Skeletal muscle cell (primary cell): ENCODE data around the gene LAMA4.
"Not testable (repeated sequence)": the region's sequence is repeated elsewhere in the genome, so short reads cannot be mapped to it uniquely, and the experiment has no call there.

ENCODE experiments used
- DNase-seq: peaks from one replicate; pipeline ENCODE4 v3.0.0-alpha.2; 2010; ENCODE audit warnings: low read depth
- H3K4me3 ChIP-seq: 2 replicates; pipeline ENCODE4 v1.5.1; 2011; ENCODE audit warnings: low read depth, mild to moderate bottlenecking, control low read depth, low read length, moderate library complexity

The LAMA4 gene

DNA sequence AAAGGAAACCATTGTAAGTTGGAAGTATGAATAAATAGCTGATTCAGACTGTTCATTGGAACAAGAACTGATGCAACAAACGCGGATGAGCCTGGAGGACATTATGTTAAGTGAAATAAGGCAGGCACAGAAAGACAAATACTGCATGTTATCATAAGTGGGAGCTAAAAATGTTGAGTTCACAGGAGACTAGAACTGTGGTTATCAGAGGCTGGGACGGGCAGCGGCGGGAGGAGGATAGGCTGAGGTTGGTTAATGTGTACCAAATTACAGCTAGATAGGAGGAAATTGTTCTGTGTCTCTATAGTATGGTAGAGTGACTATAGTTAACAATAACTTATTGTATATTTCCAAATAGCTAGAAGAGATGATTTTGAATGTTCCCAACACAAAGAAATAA is 126.2 kb downstream of the LAMA4 start:
- no peak for DNase-seq
- no peak overlapping the region for H3K4me3 ChIP-seq

DNA sequence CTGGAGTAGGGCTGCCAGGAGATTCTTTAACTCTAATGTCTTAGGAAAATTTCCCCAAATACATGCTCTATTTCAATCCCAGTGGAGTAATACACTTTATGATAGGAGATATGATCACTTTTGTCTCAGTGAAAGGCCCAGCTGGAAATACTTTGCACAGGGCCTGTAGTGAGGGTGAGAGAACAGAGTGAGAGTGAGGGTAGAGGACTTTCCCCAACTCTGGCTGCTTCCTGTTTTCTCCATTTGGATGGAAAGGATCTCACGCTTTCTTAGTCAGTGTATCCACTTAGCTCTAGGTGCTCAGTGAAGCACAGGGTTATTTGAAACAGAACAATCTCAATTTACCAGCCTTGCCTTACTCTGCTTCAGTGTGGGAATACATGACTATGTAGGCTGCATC is 130.4 kb downstream of the LAMA4 start:
- DNase-seq: no peak

DNA sequence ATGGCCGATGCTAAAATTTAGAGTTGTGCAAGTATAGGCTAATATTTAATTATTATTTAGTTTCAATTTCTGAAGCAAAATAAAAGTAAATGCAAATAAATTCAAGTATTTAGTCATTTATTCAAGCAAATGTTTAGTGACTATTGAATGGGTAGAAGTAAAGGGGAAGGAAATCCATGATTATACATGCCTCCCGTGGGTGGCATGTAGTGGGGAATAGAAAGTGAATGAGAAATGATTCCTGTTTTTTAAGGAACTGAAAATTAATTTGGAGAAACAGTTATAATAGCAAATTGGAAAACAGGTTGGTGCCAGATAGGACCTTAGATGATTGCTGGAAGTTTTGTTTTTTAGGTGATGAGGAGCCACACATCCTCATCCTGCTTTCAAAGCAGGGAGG is 131.6 kb downstream of the LAMA4 start:
- no peak overlapping the region for H3K4me3 ChIP-seq
- DNase-seq: no peak

More for the DNA sequence above, 130.4 kb downstream of the LAMA4 start:
- H3K4me3 ChIP-seq: no peak overlapping the region

DNA sequence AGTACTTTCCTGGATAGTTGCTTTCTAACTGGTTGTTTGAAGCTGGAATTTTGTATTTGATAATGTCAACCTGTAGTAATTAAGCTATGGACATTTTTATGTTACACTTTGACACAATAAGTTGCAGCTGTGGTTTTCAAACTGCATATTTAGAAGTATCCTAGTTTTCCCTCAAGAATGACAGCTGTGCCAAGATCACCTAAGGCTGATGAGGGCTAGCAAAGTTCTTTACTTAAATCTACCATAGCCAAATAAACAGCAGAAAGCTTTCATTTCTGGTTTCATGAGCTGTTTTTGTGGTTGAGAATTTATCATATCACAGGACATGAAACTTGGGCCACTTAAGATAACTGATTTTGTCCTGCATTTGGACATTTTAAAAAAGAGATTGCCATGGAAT is 136.3 kb downstream of the LAMA4 start:
- no peak for DNase-seq
- no peak overlapping the region for H3K4me3 ChIP-seq

DNA sequence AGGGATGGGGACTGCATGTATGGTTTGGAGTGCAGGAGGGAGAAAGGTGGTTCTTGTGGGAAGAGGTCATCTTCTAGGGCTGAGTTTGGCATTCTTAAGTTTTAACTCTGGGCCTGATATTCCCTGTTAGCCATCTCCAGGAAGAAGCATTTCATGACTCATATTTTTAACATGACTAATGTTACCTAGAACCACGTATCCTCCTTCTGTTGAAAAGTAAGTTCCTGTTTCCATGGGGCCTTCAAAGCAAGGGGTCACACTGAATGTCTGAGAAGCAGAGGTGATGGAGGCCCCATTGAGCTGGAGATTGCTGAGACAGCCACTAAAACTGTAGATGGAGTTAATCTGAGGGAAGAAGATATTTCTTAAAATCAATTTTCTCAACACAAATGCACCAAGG is 136.8 kb downstream of the LAMA4 start:
- DNase-seq: no peak
- H3K4me3 ChIP-seq: no peak overlapping the region

DNA sequence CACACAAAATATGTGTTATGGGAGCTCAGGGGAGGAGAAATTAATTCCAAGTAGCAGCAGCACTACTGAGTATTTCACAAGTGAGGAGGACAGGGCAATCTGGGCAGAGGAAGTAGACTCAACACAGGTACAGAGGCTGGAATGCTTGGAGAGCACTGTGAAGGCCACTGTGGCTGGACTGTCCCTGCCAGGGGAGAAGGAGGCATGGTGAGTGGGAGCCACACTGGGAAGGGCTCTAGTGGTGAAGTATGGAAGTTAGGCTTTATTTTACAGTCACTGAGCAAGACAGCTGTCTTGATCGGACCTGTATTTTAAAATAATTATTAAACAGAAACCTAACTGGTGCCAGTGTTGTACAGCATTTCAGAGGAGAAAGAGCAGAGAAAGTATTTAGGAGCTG is 138.1 kb downstream of the LAMA4 start:
- H3K4me3 ChIP-seq: no peak overlapping the region
- no peak for DNase-seq

DNA sequence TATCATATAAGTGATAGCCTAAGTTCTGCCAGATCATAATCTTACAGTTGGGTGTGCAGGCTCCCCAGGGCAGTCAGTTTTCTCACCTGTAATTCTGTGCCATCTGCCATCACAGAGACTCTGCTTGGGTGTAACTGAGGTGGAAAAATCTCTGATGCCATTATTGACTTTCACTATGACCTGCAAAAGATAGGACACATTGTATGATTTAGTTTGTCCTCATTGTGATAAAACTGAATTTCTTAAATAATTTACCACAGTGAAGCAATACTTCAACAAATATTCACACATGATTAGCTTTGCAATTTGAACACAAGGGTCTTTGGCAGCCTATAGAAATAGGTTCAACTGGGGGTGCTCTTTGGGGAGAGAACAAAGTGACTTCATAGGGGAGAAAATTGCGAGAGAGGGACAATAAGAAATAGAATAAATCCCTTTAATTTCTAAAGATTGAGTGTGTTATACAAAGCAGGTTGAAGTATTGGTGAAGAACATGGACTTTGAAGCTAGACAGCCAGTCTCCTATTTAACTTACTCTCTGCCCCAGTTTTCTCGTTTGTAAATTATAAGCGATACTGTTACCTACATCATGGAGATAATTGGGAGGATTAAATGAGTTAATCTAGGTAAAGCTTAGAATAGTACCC is 139.7 kb downstream of the LAMA4 start:
- H3K4me3 ChIP-seq: no peak overlapping the region
- no peak for DNase-seq

DNA sequence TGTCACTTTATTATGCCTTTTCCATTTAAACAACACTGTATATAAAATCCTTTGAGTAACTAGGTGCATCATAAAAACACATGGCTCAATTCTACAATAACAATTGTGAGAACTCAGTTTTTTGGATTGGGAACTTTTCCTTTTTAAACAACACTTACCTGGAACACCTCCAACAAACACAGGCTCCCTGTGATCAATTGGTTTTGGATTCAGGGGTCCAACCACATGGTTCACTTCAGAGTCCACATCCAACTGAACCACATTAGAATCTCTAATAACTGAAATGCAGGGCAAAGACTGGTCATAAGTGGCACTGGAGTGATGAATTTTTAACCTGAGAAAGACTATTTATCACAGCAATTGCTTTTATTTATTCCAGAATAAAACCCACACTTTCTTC is 140.4 kb downstream of the LAMA4 start:
- no peak overlapping the region for H3K4me3 ChIP-seq
- DNase-seq: no peak

DNA sequence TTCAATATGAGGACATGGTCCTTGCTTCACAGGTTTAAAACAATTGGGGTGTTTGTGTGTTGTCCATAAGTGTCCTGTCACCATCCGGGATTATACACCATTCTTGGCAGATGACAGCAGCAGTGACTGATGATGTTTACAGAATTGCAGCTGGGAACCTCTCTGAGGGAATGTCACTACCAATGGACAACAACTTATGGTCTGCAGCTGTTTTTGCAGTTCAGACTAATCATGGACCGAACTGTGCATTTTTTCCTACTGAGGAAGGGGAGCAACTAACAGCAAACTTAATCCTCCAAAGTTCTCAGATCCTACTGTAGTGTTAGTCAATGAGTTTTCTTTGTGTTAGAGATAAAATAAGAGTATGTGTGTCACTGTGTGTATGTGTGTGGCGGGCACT is 140.9 kb downstream of the LAMA4 start:
- no peak for DNase-seq

DNA sequence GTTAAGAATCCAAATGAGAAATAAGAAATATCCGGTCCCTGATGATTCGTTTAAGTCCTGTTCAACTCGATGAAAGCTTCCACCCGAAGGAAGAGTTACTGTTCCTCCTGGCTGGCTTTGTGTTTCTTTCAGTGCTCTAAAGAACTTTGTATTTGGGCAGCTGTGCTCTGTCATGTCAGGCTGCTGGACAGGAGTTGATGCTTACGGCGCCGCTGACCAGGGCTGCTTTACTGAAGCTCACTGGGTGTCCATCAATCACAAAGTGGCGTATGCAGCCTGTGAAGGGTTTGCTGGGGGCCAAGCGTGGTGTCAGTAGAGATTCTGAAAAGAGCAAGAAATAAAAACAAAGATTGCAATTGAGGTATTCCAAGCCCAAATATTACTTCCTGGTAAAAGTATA is 145.1 kb downstream of the LAMA4 start:
- no peak for DNase-seq
- H3K4me3 ChIP-seq: no peak overlapping the region

More for the DNA sequence above, 140.9 kb downstream of the LAMA4 start:
- no peak overlapping the region for H3K4me3 ChIP-seq

DNA sequence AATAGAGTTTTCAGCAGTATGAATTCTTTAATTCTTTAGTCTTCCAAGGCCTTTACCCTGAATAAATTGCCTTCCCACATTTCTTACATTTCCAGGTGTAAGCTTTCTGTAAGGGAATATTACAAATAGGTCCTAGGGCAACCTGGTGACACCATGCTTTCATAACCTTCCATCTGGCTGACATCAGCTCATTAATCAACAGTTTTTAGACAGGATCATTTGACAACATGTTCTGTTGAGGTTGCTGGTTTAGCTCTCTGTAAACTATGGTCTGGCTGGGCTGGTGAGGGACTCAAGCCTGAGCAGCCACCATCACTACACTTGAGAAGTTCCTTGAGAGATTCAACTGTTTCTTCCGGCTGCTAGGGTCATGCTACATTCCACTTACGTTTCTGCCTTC is 147.8 kb downstream of the LAMA4 start:
- no peak for DNase-seq
- H3K4me3 ChIP-seq: no peak overlapping the region

DNA sequence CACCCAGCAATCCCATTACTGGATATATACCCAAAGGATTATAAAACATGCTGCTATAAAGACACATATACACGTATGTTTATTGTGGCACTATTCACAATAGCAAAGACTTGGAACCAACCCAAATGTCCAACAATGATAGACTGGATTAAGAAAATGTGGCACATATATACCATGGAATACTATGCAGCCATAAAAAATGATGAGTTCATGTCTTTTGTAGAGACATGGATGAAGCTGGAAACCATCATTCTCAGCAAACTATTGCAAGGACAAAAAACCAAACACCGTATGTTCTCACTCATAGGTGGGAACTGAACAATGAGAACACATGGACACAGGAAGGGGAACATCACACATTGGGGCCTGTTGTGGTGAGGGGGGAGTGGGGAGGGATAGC is 148.3 kb downstream of the LAMA4 start:
- not testable (repeated sequence) for DNase-seq, H3K4me3 ChIP-seq

DNA sequence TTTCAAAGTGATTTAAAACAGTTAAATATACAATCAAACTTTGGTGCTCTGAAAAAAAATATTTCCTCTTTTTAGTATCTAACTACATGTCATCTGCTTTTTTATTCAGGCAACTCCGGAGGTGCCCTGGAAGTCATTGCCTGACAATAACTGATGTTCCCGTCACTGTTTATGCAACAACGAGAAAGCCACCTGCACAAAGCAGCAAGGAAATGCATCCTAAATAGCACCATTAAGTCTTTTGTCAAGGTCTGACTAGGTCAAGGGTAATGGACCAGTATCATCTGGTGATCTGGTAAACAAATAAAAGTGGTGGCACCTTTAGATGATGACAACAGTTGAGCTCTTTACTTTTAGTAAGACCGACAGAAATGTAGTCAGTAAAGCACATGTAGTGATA is 153.8 kb downstream of the LAMA4 start:
- H3K4me3 ChIP-seq: no peak overlapping the region
- no peak for DNase-seq

DNA sequence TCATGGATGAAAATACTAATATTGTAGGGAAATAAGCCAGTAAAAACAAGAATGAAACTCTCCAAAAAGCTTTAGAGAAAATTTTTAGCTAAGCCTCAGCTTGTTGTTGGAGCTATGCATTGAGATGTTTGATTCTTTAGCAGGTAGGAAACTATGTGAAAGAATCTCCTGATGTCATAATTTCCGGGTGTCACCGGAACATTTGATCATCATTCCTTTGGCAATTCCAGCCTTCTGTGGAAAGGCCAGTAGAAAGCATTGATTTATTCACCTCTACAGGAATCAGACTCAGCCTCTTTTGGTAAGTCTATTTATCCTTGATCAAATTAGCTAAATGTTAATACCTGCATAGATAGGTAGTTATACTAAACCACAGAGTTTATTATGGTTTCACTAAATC is 157.5 kb downstream of the LAMA4 start:
- H3K4me3 ChIP-seq: no peak overlapping the region
- no peak for DNase-seq

DNA sequence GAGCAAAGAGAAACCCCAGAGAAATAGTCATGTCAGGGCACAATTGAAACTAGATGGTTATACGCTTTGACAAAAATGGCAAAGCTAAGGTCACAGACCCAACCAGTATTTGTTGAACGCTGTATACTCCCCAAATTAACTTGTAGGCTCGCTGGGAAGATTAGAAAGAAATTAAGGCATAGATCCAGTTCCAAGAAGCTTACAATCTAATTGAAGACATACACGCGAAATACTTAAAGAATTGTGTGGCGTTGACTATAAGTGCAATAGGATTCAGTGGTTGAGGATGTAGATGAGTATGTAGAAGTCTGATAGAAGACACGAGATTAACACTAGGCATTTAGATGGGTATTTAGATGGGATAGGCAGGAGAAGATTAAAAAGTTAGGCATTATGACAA is 166.5 kb downstream of the LAMA4 start:
- DNase-seq: no peak
- peak overlapping the region; percentile 80 for H3K4me3 ChIP-seq

DNA sequence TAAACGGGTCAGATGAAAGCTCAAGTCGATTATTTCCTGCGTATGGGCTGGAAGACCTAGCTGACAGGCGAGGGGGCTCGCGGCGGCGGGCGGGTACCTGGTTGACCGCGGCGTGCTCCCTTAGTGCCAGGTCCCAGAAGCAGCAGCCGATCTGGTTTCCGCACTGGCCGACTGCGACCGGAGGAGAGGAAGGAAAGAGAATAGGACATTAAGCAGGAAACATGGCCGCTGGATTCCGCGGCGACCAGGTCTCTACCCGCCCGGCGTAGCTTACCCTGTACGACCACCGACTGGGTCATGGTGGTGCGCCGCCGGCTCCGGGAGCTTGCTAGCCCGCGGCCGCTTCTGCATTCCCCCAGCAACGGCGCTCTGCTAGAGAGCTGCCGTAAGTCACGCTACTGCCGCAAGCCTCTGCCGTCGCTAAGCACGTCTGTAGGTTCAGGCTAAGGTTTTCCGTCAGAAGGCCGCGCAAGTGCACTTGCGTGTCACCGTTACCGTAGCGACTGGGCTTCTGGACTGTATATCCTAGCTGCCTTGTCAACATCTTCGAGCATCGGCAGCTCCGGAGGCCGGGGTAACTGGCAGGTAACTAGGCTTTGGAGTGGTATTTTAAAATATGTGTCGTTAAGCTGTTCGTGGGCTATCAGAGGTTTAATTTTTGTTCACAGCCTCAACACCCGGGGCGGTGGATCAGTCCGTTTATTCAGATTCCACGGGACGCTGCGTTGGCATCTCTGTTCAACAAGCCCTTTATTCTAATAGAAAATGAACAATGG is 167.0 kb downstream of the LAMA4 start, which contains the start of the genes FAM229B and TUBE1:
TSS of gene FAM229B (plus strand) at position 456 of the 776 bp plus-strand sequence. CDS start 11,693 bp downstream, outside the sequence.
TSS of gene TUBE1 (minus strand) at position 347 of the 776 bp plus-strand sequence. CDS start at position 299, 48 bp downstream.
- peak within 1 kb of the TSS; percentile 80 for H3K4me3 ChIP-seq
- peak; percentile 96 for DNase-seq

DNA sequence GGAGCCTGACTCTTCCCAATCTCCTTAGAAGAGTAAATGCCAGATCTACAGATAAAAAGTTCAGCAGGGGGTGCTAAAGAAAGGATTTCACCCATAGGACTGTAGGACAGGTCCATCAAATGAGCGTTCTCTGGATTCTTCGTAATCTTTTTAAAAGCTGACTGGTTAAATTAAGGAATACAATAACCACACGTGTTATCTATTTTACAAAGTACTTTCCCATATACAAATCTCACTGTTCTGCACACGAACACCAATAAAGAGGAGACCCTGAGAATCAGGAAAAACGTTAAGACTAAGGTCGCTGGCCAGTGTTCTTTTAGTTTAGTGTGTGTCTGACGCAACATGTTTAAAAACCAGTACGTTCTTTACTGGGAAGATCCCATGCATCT is 167.6 kb downstream of the LAMA4 start:
- H3K4me3 ChIP-seq: peak overlapping the region; percentile 80
- DNase-seq: no peak

DNA sequence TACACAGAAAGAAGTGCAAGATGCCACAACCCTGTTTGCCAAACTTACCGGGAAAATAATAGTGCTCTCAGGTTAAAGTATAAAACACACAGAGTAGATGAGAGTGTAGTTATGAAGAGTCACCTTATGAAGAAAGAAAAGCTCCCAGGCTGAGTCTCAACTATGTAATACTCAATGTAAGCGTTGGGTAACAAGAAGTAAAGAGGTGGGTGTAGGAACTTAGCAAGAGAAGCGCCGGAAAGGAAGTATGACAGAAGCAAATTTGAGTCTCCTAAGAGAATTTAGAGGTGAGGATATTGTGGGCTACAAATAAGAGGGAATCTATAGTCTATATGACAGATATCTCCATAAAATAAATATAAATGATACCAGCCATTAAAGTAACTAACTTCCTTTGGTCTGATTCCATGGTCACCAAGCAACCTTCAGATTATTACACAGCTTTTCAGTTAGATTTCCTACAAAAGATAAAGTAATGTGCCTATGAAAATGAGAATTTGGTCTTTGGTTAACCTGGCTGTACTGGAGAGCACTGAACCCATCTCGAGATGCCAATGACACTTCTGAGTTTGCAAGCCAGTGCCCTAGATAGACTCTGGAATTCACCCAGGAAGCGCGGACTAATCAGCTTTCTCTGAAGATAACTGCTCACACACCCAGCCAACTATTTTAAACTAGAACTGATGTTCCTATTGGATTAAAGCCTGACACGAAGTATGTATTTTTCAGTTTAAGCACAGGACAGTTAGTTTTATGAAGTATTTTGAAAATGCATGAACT is 168.9 kb downstream of the LAMA4 start:
- DNase-seq: no peak
- H3K4me3 ChIP-seq: no peak overlapping the region

DNA sequence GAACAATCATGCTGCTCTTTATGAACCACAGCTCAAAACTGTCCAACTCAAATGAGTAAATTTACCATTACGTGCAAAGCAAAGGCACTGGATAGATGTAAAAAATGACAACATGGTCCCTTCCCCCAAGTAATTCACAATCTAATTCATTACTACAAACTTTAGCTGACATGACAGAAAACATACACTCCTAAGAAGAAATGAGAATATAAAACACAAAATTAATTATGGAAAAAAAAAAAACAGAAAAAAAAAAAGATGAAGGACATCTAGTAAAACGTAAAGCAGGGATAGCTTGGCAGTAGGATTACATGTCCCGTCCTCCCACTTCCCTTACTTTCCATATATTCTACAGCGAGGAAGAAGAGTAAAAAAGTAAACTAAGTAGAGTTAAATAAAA is 172.8 kb downstream of the LAMA4 start:
- DNase-seq: no peak
- H3K4me3 ChIP-seq: no peak overlapping the region

DNA sequence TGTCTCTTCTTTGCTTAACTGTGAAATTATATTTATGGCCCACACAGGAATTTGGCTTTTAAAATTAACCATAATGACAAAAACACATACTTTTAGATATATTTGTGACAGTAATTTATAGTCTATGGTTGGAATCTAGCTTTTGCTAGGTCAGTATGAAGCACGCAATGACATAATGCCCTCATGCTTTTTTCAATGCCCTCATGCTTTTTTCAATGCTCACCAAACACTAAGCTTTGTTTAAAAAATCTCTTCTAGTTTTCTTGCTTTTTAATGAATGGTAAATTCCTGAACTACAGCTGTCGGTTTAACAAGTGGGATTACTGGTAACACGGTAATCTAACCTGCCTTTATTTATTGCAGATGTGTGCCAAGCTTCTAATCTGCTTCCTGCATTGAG is 187.8 kb downstream of the LAMA4 start:
- no peak for DNase-seq
- H3K4me3 ChIP-seq: no peak overlapping the region
